Upper lobe of left lung (tissue), 6 donors: ENCODE results near the gene AP1S3. TPM values are rescaled to one million over a fixed set of nuclear protein-coding genes. Genes with fewer than 3 reads are reported as not detected.
A peak's percentile ranks its signal among the peaks of the same experiment; 100 is the strongest.

ENCODE experiments used
- ATAC-seq, 2 donors: fragments of 200-7000 bp; cut with Tn5 transposase; one replicate each; pipeline ENCODE4 v1.9.1; 2022; ENCODE audit warnings: mild to moderate bottlenecking in 2 of 2, moderate library complexity in 2 of 2; ENCODE audit not compliant: low FRiP score in 2 of 2
- DNase-seq, 2 donors: peaks; one replicate each; pipeline ENCODE4 v3.0.0-alpha.2; 2019 to 2020
- H3K27ac ChIP-seq, 4 donors: fragments of 200-600 bp; sonication (generic); one replicate each; pipeline ENCODE4 v1.5.1; 2016 to 2019
- H3K27me3 ChIP-seq, 4 donors: fragments of 200-600 bp; sonication (generic); one replicate each; pipeline ENCODE4 v1.5.1; 2017 to 2019
- H3K36me3 ChIP-seq, 4 donors: fragments of 200-600 bp; sonication (generic); one replicate each; pipeline ENCODE4 v1.5.1; 2016 to 2019
- H3K4me1 ChIP-seq, 4 donors: fragments of 200-600 bp; sonication (generic); one replicate each; pipeline ENCODE4 v1.5.1; 2018 to 2019
- H3K4me3 ChIP-seq, 4 donors: fragments of 200-600 bp; sonication (generic); one replicate each; pipeline ENCODE4 v1.5.1; 2017 to 2019; ENCODE audit warnings: mild to moderate bottlenecking in 2 of 4, moderate library complexity in 1 of 4
- H3K9me3 ChIP-seq, 4 donors: fragments of 200-600 bp; sonication (generic); one replicate each; pipeline ENCODE4 v1.5.1; 2018 to 2019
- EP300 ChIP-seq, 4 donors: sonication (generic); formaldehyde crosslinking; IDR thresholded peaks; one replicate each; pipeline ENCODE4 v1.5.1; 2017; ENCODE audit warnings: antibody characterized with exemption in 4 of 4, control low read depth in 2 of 4
- POLR2A ChIP-seq, 4 donors: fragments of 450-650 bp; IDR thresholded peaks; one replicate each; pipeline ENCODE4 v1.5.1; 2016 to 2017; ENCODE audit warnings: antibody characterized with exemption in 4 of 4, mild to moderate bottlenecking in 2 of 4
- POLR2AphosphoS5 ChIP-seq, 2 donors: sonication (generic); formaldehyde crosslinking; IDR thresholded peaks; one replicate each; pipeline ENCODE4 v1.5.1; 2017; ENCODE audit warnings: antibody characterized with exemption in 2 of 2
- WGBS, 2 donors: methylation state at CpG; one replicate each; pipeline ENCODE4 v1.1.5; 2017 to 2018; 5-methylcytosine and 5-hydroxymethylcytosine counted together
- total RNA-seq, 6 donors: library from RNA; depleted of rRNA in 4 of 6; stranded (reverse); fragments of >200 nt in 4 of 6; gene quantifications; one replicate each; pipeline versions ENCODE4 v1.1.0 to v1.2.1, GENCODE V29; 2016 to 2021
- TF ChIP-seq, protein P1 (sequence below), 6 experiments: fragments of 450-650 bp in 4 of 6; fragments of 200-600 bp in 2 of 6; sonication (generic) in 2 of 6; IDR thresholded peaks; one replicate each; pipeline ENCODE4 v1.5.1; 2016 to 2019; ENCODE audit warnings: antibody characterized with exemption in 6 of 6
- donor health status: DM: no; HTN: no; CAD: no; lungs with moderate emphysema.
- donor health status: DM: no; HTN: yes; CAD: no; lungs with severe emphysema.

Gene AP1S3
- total RNA-seq, 6 donors from 2014 or later = 2.1 to 23.2 (median 11.5) TPM

GRCh38 chr2:223841436-223842190 lies 4.2 kb upstream of the AP1S3 start:
- Histone ChIP-seq H3K4me1 (peaks cover 4 to 8% (median 4%) of the 10 kb centered on the region in 4 donors), H3K4me3 (no peak overlapping the region), H3K36me3 (no peaks in the 10 kb centered on the region), H3K27me3 (no peaks in the 10 kb centered on the region), H3K9me3 (no peaks in the 10 kb centered on the region), H3K27ac (peak overlapping the region in 1 of 4 donors; percentile 33)
- WGBS, 2 donors = 46 to 65% methylated on average over 3 of the region's 3 CpGs
- ATAC-seq (no peak), DNase-seq (no peak)
- TF ChIP-seq POLR2AphosphoS5 (IDR thresholded peaks at IDR 0.05) = no peak

DNA sequence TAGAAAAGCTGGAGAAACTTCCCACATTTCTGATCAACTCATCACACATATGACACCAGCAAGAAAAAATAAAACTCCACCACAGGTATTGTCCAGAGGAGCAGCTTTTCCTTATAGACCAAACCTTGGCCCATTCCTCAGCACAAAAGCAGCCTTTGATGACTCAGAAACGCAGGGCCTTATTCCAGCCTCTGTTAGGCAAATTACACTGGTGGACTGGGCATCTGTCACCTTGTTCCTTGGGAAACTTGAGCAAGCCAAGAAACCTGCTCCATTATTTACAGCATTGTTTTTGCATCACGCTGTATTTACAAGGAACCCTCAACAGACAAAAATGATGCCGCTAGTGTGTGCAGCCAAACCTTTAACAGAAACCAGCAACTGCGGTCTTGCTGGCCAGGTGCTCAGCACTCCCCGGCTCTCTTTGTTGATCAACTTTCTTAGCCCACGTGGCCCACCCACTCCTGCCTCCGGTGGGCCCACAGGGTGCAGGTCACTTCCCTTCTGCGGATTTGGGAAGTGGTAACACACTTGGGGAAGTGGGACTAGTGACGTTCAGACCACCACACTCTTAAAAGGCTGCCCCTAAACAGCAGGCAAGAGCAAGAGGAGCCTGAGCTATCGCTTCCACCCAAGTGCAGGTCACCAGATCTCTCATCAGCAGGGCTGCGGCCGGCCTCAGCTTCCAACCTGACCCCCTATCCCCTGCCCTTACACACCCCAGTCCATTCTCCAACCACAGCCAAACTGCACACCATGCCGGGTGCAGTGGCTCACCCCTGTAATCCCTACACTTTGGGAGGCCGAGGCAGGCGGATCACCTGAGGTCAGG lies 1.5 kb downstream of the AP1S3 start:
- no peaks in the 10 kb centered on the region for H3K27me3 ChIP-seq
- no peaks in the 10 kb centered on the region for H3K9me3 ChIP-seq
- H3K4me1 ChIP-seq = peaks cover 11 to 17% (median 13%) of the 10 kb centered on the region in 4 donors
- DNase-seq = peak in 1 of 2 donors; percentile 25
- no peak for TF ChIP-seq EP300 (IDR thresholded peaks at IDR 0.05)
- no peak for TF ChIP-seq POLR2A (IDR thresholded peaks at IDR 0.05)
- TF ChIP-seq, protein P1, sequence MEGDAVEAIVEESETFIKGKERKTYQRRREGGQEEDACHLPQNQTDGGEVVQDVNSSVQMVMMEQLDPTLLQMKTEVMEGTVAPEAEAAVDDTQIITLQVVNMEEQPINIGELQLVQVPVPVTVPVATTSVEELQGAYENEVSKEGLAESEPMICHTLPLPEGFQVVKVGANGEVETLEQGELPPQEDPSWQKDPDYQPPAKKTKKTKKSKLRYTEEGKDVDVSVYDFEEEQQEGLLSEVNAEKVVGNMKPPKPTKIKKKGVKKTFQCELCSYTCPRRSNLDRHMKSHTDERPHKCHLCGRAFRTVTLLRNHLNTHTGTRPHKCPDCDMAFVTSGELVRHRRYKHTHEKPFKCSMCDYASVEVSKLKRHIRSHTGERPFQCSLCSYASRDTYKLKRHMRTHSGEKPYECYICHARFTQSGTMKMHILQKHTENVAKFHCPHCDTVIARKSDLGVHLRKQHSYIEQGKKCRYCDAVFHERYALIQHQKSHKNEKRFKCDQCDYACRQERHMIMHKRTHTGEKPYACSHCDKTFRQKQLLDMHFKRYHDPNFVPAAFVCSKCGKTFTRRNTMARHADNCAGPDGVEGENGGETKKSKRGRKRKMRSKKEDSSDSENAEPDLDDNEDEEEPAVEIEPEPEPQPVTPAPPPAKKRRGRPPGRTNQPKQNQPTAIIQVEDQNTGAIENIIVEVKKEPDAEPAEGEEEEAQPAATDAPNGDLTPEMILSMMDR (IDR thresholded peaks at IDR 0.05) = no peak
- no peak for TF ChIP-seq POLR2AphosphoS5 (IDR thresholded peaks at IDR 0.05)
- no peak for ATAC-seq
- H3K36me3 ChIP-seq = no peaks in the 10 kb centered on the region
- no peak overlapping the region for H3K27ac ChIP-seq
- H3K4me3 ChIP-seq = peak overlapping the region in 1 of 4 donors; percentile 63
- 58 to 70% methylated on average over 14 to 15 of the region's 15 CpGs for WGBS, 2 donors

DNA sequence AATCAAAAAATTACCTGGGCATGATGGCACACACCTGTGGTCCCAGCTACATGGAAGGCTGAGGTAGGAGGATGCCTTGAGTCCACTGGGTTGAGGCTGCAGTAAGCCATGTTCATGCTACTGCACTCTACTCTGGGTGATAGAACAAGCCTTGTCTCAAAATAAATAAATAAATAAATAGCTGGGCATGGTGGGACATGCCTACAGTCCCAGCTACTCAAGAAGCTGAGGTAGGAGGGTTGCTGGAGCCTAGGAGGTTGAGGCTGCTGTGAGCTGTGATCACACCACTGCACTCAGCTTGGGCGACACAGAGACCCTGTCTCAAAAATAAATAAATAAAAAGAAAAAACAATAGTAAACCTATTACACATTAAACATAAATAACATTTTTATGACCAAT lies 3.0 kb downstream of the AP1S3 start:
- Histone ChIP-seq H3K4me1 (peaks cover 11 to 17% (median 13%) of the 10 kb centered on the region in 4 donors), H3K36me3 (no peaks in the 10 kb centered on the region), H3K27ac (no peak overlapping the region), H3K9me3 (no peaks in the 10 kb centered on the region), H3K27me3 (no peaks in the 10 kb centered on the region), H3K4me3 (no peak overlapping the region)
- ATAC-seq = no peak
- TF ChIP-seq POLR2AphosphoS5 (IDR thresholded peaks at IDR 0.05) (no peak), EP300 (IDR thresholded peaks at IDR 0.05) (no peak), POLR2A (IDR thresholded peaks at IDR 0.05) (no peak)
- TF ChIP-seq, protein P1 (IDR thresholded peaks at IDR 0.05) = no peak
- WGBS, 2 donors = 93 to 100% methylated on average over 1 of the region's 1 CpG
- no peak for DNase-seq

- H3K36me3 ChIP-seq = no peaks in the 10 kb centered on the region
- DNase-seq (no peak), ATAC-seq (no peak)
- no peak overlapping the region for H3K27ac ChIP-seq
- H3K4me3 ChIP-seq = no peak overlapping the region
- no peaks in the 10 kb centered on the region for H3K9me3 ChIP-seq
- 59 to 69% methylated on average over 8 of the region's 8 CpGs for WGBS, 2 donors
- peaks cover 11 to 17% (median 13%) of the 10 kb centered on the region in 4 donors for H3K4me1 ChIP-seq
- no peaks in the 10 kb centered on the region for H3K27me3 ChIP-seq
- TF ChIP-seq EP300 (IDR thresholded peaks at IDR 0.05) (no peak), POLR2A (IDR thresholded peaks at IDR 0.05) (no peak), POLR2AphosphoS5 (IDR thresholded peaks at IDR 0.05) (no peak)
- TF ChIP-seq, protein P1 (IDR thresholded peaks at IDR 0.05) = no peak
These were observed 5.0 kb downstream of the AP1S3 start for GRCh38 chr2:223832241-223832903.

DNA sequence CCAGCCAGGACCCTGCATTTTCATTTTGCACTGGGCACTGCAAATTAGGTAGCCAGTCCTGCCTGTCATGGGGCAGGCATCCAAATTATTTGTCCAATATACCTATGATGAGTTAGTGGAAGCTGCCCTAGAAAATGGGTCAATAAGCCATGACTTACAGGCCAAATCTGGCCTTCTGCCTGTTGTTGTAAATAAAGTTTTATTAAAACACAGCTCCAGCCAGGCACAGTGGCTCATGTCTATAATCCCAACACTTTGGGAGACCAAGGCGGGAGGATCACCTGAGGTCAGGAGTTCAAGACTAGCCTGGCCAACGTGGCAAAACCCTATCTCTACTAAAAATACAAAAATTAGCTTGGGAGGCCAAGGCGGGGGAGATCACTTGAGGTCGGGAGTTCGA lies 8.3 kb downstream of the AP1S3 start:
- Histone ChIP-seq H3K36me3 (no peaks in the 10 kb centered on the region), H3K4me3 (no peak overlapping the region), H3K9me3 (no peaks in the 10 kb centered on the region), H3K27ac (no peak overlapping the region), H3K4me1 (no peaks in the 10 kb centered on the region), H3K27me3 (no peaks in the 10 kb centered on the region)
- DNase-seq (no peak), ATAC-seq (no peak)
- TF ChIP-seq POLR2A (IDR thresholded peaks at IDR 0.05) (no peak), EP300 (IDR thresholded peaks at IDR 0.05) (no peak), POLR2AphosphoS5 (IDR thresholded peaks at IDR 0.05) (no peak)
- TF ChIP-seq, protein P1 (IDR thresholded peaks at IDR 0.05) = no peak
- WGBS, 2 donors = 98% methylated on average over 5 of the region's 5 CpGs
